Fibroblast of mammary gland (primary cell): ENCODE data around the gene IL10RB.

Source experiments
- DNase-seq: peaks from one replicate; pipeline ENCODE4 v3.0.0-alpha.2; 2010; ENCODE audit warnings: low read depth
- H3K4me3 ChIP-seq: 2 replicates; pipeline ENCODE4 v1.5.1; 2011; ENCODE audit warnings: low read depth, mild to moderate bottlenecking, low read length, moderate library complexity; ENCODE audit not compliant: control insufficient read depth
- TF ChIP-seq, protein P1 (sequence below): conservative IDR thresholded peaks from 2 replicates; pipeline ENCODE4 v1.5.1; 2011; ENCODE audit warnings: low read depth, low read length, inconsistent platforms; ENCODE audit not compliant: control insufficient read depth, insufficient read depth

Gene IL10RB

DNA sequence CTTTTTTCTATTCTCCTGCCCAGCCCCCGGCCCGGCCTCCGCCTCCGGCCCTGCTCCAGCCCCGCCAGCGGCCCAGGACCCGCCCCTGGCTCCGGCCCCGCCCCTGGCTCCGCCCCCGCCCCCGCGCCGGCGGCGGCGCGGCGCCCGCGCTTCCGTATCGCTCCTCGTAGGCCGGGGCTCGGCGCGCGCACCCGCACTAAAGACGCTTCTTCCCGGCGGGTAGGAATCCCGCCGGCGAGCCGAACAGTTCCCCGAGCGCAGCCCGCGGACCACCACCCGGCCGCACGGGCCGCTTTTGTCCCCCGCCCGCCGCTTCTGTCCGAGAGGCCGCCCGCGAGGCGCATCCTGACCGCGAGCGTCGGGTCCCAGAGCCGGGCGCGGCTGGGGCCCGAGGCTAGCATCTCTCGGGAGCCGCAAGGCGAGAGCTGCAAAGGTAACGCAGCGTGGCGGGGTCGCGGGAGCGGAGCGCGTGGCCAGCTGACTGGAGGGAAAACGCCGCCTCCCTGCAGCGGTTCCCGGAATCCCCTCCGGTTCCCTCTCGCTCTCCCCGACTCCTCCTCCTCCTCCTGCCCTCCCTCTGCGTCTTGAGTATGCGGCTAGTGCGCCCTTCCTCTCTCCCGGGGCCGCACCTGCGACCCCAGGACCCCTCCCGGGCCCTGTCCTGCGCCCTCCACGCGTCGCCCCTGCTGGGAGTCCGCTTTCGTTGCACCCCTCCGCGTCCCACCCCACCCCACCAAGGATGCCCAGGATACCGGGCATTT, 36.2 kb upstream of the IL10RB start, which contains the start of gene IFNAR2:
Gene IFNAR2 (plus strand): TSS at position 155 of the 761 bp plus-strand sequence. CDS start 11,985 bp downstream, outside the sequence.
- TF ChIP-seq, protein P1, sequence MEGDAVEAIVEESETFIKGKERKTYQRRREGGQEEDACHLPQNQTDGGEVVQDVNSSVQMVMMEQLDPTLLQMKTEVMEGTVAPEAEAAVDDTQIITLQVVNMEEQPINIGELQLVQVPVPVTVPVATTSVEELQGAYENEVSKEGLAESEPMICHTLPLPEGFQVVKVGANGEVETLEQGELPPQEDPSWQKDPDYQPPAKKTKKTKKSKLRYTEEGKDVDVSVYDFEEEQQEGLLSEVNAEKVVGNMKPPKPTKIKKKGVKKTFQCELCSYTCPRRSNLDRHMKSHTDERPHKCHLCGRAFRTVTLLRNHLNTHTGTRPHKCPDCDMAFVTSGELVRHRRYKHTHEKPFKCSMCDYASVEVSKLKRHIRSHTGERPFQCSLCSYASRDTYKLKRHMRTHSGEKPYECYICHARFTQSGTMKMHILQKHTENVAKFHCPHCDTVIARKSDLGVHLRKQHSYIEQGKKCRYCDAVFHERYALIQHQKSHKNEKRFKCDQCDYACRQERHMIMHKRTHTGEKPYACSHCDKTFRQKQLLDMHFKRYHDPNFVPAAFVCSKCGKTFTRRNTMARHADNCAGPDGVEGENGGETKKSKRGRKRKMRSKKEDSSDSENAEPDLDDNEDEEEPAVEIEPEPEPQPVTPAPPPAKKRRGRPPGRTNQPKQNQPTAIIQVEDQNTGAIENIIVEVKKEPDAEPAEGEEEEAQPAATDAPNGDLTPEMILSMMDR, result no peak
- DNase-seq, result peak; percentile 38
- H3K4me3 ChIP-seq, result peak within 1 kb of the TSS; percentile 81

DNA sequence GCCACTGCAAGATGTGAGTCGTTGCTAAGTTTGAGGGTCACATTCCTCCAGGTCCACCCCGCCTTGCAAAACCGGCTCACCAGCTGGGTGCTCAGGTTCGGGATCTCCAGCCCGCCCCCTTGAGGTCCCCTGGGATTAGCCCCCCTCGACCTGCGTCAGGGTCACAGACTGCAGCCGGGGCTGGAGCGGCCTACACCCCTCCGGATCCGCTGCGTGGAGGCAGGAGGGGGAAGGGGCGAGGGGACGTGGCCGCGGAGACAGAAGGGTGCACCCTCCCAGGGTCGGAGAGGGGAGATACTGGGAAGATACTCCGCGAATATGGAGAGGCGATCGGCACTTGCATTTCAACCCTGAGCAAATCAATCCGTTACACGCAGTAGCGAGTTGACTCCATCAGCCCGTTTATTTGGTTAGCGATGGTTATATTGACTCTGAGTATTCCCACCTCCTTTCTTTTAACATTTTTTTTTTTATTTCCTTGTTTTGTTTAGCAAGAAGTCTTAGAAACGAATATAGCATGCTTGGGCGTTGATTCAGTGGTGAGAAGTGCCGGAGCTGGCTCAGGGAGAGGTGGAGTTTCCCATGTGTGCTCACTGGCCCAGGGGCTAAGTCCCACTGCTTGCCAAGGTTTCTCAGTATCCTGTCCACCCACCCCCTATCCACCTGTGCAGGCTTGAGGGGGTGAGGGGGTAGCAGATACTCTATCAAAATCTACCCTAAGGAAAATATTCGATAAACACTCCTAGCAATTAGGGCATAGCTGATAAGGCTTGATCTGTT, 35.4 kb upstream of the IL10RB start:
- peak overlapping the region; percentile 81 for H3K4me3 ChIP-seq
- peak; percentile 54 for DNase-seq
- TF ChIP-seq, protein P1, result no peak

DNA sequence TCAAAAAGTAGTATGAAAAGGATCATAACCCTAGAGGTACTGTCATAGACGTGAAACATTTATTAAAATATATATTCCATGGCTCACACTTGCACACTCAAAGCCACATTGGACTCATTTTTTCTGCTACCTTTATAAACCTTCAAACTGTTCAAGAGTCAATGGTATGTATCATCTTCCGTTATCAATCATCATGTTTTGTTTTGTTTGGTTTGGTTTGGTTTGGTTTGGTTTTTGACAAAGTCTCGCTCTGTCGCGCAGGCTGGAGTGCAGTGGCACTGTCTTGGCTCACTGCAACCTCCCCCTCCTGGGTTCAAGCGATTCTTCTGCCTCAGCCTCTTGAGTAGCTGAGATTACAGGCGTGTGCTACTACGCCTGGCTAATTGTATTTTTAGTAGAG, 34.6 kb upstream of the IL10RB start:
- H3K4me3 ChIP-seq, result no peak overlapping the region
- TF ChIP-seq, protein P1, result no peak

DNA sequence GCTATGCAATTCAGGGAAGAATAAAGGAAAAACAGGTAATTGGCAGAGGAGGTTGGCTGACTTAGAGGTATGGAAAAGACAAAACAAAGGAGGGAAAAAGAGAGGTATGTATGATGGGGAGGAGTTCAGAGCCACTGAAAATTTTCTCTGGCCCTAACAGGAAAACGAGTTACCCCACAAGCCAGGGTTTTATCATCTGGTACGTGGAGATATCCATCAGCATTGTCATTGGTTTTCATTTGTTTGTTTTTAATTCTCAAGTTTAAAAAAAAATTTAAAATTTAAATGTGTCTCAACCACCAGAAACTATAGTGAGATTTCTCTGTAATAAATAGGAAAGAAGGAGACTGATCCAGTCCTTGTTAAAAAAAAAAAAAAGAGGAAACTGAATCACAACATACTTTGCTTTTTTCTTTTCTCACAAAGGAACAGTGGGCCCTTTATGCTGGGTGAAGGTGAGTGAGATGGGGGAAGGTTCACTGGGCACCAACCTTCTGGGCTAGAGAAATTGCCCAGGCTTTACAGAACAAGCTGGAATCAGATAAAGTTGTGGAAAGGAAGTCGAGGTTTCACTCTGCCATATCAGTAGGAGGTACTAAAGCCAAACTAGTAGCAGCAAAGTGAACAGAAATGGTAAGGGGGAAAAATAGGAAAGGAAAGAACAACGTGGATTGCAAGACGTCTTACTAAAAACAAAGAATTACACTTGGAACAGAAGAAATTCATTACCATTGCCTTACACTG, 33.7 kb upstream of the IL10RB start:
- TF ChIP-seq, protein P1, result no peak
- H3K4me3 ChIP-seq, result no peak overlapping the region
- DNase-seq, result no peak

More for the DNA sequence above, 34.6 kb upstream of the IL10RB start:
- DNase-seq, result no peak

DNA sequence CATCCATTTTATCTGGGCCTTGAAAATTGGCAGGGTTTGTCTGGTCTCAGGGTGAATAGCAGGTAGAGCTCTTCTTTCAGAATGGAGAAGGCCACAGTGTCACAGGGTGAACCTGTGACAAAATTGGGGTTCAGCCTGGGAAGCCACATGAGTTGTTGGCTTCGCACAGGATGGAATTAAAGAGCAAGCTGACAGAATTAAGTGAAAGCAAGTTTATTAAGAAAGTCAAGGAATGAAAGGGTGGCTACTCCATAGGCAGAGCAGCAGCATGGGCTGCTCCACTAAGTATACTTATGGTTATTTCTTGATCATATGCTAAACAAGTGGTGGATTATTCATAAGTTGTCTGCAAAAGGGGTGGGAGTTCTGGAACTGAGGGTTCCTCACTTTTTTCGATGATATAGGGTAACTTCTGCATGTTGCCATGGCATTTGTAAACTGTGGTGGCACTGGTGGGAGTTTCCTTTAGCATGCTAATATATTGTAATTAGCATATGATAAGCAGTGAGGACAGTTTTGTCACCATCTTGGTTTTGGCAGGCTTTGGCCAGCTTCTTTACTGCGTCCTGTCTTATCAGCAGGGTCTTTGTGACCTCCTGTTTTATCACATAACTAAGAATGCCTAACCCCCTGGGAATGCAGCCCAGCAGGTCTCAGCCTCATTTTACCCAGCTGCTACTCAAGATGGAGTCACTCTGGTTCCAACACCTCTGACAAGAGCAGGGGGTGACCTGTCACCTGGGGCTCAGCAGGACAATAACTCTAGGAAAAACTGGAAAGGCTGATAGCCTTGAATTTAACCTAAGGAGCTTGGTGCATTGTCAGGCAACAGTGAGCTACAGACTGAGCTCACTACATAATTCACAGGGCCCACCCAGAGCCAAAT, 31.3 kb upstream of the IL10RB start:
- H3K4me3 ChIP-seq, result no peak overlapping the region
- TF ChIP-seq, protein P1, result no peak
- DNase-seq, result no peak
